ENCODE measurements around the gene R3HCC1L. TPM values are rescaled to one million over a fixed set of nuclear protein-coding genes. Genes with fewer than 3 reads are reported as not detected.

R3HCC1L gene
- total RNA-seq, 4 donors from 2014 or later, result 15.9 to 20.3 (median 18.6) TPM

- Histone ChIP-seq H3K27me3 (no peaks in the 10 kb centered on the region), H3K36me3 (no peaks in the 10 kb centered on the region), H3K4me1 (peaks cover 46 to 53% of the 10 kb centered on the region in 2 donors), H3K9me3 (no peaks in the 10 kb centered on the region), H3K27ac (peak overlapping the region; percentile 14 to 68 (median 52)), H3K4me3 (replicated peaks in 1 of 3) (no peak overlapping the region)
- peak; percentile 47 to 50 for DNase-seq
- WGBS, 2 donors, result 60 to 62% methylated on average over 10 of the region's 10 CpGs
- intact Hi-C loops (cut with DNase I), result no loop called here
- TF ChIP-seq POLR2A (IDR thresholded peaks at IDR 0.05) (no peak), CTCF (IDR thresholded peaks at IDR 0.05) (no peak)
Observed at GRCh38 chr10:98272656-98273055, 138.2 kb downstream of the R3HCC1L start.

GRCh38 chr10:98273057-98273850 lies 138.8 kb downstream of the R3HCC1L start:
- Histone ChIP-seq H3K36me3 (no peaks in the 10 kb centered on the region), H3K4me3 (replicated peaks in 1 of 3) (no peak overlapping the region), H3K27me3 (no peaks in the 10 kb centered on the region), H3K9me3 (no peaks in the 10 kb centered on the region), H3K4me1 (peaks cover 43 to 50% of the 10 kb centered on the region in 2 donors), H3K27ac (peak overlapping the region; percentile 14 to 68 (median 52))
- 82 to 84% methylated on average over 9 of the region's 9 CpGs for WGBS, 2 donors
- TF ChIP-seq POLR2A (IDR thresholded peaks at IDR 0.05) (no peak), CTCF (IDR thresholded peaks at IDR 0.05) (no peak)
- no peak for DNase-seq
- intact Hi-C loops (cut with DNase I), result no loop called here

- peaks cover 34 to 39% of the 10 kb centered on the region in 2 donors for H3K4me1 ChIP-seq
- intact Hi-C loops (cut with DNase I), result no loop called here
- H3K27ac ChIP-seq, result no peak overlapping the region
- no peaks in the 10 kb centered on the region for H3K27me3 ChIP-seq
- WGBS, 2 donors, result 92 to 98% methylated on average over 3 of the region's 3 CpGs
- H3K36me3 ChIP-seq, result no peaks in the 10 kb centered on the region
- H3K9me3 ChIP-seq, result no peaks in the 10 kb centered on the region
- TF ChIP-seq CTCF (IDR thresholded peaks at IDR 0.05), result no peak
- no peak overlapping the region for H3K4me3 ChIP-seq (replicated peaks in 1 of 3)
- no peak for DNase-seq
Observed at GRCh38 chr10:98274562-98274961, 140.1 kb downstream of the R3HCC1L start.

DNA sequence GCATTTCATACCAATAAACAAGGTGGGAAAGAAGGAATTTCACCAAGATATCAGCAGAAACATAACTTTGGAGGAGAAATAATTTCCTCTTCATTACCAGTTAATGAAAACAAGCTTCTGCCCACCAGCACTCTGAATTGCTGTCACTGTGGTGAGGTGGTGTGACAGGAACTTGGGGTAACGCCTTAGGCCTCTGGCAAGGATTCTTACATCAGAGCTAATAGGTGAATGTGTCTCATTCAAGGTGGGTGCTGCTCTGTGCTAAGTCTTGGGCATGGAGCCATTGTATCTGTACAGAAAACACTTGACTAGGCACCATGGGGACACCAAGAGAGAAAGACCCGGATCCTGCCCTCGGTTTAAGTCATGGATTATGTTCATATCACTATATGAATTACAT lies 141.9 kb downstream of the R3HCC1L start:
- no peaks in the 10 kb centered on the region for H3K9me3 ChIP-seq
- no peak overlapping the region for H3K4me3 ChIP-seq (replicated peaks in 1 of 3)
- DNase-seq, result no peak
- no peak overlapping the region for H3K27ac ChIP-seq
- peaks cover 22% of the 10 kb centered on the region in 2 donors for H3K4me1 ChIP-seq
- no peaks in the 10 kb centered on the region for H3K36me3 ChIP-seq
- TF ChIP-seq CTCF (IDR thresholded peaks at IDR 0.05), result no peak
- TF ChIP-seq POLR2A (IDR thresholded peaks at IDR 0.05), result no peak
- intact Hi-C loops (cut with DNase I), result no loop called here
- WGBS, 2 donors, result 92 to 96% methylated on average over 3 of the region's 3 CpGs
- no peaks in the 10 kb centered on the region for H3K27me3 ChIP-seq

- H3K4me1 ChIP-seq, result peaks cover 17 to 26% of the 10 kb centered on the region in 2 donors
- TF ChIP-seq CTCF (IDR thresholded peaks at IDR 0.05) (no peak), POLR2A (IDR thresholded peaks at IDR 0.05) (no peak)
- WGBS, 2 donors, result 9 to 32% methylated on average over 2 of the region's 2 CpGs
- intact Hi-C loops (cut with DNase I), result no loop called here
- H3K4me3 ChIP-seq (replicated peaks in 1 of 3), result no peak overlapping the region
- no peaks in the 10 kb centered on the region for H3K27me3 ChIP-seq
- H3K36me3 ChIP-seq, result no peaks in the 10 kb centered on the region
- peak; percentile 89 for DNase-seq
- H3K27ac ChIP-seq, result peak overlapping the region; percentile 45 to 59 (median 49)
- H3K9me3 ChIP-seq, result no peaks in the 10 kb centered on the region
Observed at GRCh38 chr10:98285416-98285815, 151.0 kb downstream of the R3HCC1L start.

All from thyroid gland (tissue), 4 donors.